ENCODE measurements around the gene TMEM30B. TPM values are rescaled to one million over a fixed set of nuclear protein-coding genes. Genes with fewer than 3 reads are reported as not detected.

The TMEM30B gene
- total and polyA plus RNA-seq, 4 donors: 3.0 to 7.4 (median 5.6) TPM

DNA sequence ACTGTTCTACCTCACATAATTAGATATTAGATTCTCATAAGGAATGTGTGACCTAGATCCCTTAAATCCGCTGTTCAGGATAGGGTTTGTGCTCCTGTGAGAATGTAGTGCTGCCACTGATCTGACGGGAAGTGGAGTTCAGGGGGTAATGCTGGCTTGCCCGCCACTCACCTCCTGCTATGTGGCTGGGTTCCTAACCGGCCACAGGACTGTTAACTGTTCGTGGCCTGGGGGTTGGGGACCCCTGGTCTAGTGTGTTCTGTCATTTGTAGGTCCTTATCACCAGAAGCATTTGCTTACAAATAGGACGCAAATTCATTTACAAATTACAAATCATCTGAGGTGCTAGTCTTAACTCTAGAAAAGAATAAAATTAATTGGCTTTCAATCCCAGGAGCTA, 16.4 kb upstream of the TMEM30B start (continued):
- TF ChIP-seq, protein P1, sequence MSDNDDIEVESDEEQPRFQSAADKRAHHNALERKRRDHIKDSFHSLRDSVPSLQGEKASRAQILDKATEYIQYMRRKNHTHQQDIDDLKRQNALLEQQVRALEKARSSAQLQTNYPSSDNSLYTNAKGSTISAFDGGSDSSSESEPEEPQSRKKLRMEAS (IDR thresholded peaks at IDR 0.05): no peak
- TF ChIP-seq TAF1 (conservative IDR thresholded peaks at IDR 0.05): no peak

DNA sequence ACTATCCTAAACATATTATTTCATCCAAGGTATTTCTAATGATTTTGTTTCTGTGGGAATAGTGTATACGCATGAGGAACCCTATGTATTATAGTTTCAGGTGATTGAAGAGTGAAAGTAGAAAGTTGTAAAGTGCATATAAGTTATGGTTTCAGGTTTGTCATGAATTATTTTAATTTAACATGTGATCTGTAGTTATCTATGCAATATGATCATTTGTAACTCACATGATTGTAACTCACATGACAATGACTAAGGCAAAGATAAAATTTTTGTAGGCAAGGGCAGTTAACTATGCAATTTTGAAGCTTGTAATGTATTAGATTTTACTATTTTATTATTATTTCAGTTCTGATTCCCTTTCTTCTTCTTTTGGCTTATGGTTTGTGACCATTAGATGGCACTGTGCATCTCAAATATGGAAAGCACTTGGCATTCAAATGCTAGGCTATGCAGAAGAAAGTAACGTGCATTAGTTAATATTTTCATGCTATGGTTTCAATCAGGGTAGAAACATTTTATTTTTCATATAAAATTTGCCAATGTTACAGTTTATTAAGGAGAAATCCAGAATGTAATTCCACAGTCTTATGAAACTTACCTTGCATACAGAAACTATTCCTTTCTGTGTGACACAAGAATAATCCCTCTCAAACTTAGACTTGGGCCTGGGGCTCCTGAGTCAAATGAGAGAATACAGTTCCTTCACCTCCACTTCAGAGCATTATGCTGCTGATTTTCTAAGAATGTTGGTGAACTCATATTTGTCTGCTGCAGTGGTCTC, 15.8 kb upstream of the TMEM30B start:
- no peak for DNase-seq (ENCODE audit: low spot score)
- H3K4me3 ChIP-seq (ENCODE audit: low read depth in 1 of 3, low read length in 3 of 3): no peak overlapping the region
- no peak overlapping the region for H3K9ac ChIP-seq (ENCODE audit: low read depth in 1 of 2, low read length in 2 of 2)
- H3K4me1 ChIP-seq (ENCODE audit: control insufficient read depth in 4 of 4, insufficient read depth in 4 of 4, low read length in 3 of 4): peaks cover 0 to 4% (median 0%) of the 10 kb centered on the region in 4 donors
- no peak for TF ChIP-seq NR2F2 (IDR thresholded peaks at IDR 0.05)
- TF ChIP-seq, protein P2, sequence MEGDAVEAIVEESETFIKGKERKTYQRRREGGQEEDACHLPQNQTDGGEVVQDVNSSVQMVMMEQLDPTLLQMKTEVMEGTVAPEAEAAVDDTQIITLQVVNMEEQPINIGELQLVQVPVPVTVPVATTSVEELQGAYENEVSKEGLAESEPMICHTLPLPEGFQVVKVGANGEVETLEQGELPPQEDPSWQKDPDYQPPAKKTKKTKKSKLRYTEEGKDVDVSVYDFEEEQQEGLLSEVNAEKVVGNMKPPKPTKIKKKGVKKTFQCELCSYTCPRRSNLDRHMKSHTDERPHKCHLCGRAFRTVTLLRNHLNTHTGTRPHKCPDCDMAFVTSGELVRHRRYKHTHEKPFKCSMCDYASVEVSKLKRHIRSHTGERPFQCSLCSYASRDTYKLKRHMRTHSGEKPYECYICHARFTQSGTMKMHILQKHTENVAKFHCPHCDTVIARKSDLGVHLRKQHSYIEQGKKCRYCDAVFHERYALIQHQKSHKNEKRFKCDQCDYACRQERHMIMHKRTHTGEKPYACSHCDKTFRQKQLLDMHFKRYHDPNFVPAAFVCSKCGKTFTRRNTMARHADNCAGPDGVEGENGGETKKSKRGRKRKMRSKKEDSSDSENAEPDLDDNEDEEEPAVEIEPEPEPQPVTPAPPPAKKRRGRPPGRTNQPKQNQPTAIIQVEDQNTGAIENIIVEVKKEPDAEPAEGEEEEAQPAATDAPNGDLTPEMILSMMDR (IDR thresholded peaks at IDR 0.05; ENCODE audit: low read depth, low read length, missing input control): peak; percentile 53
- TF ChIP-seq RAD21 (IDR thresholded peaks at IDR 0.05): peak; percentile 80
- no peaks in the 10 kb centered on the region for H3K27me3 ChIP-seq (ENCODE audit: control insufficient read depth in 4 of 4, insufficient read depth in 4 of 4, low read length in 3 of 4)
- H3K27ac ChIP-seq (ENCODE audit: low read depth in 1 of 2, low read length in 2 of 2): no peak overlapping the region
- H3K9me3 ChIP-seq (ENCODE audit: control insufficient read depth in 4 of 4, low read length in 3 of 4): no peaks in the 10 kb centered on the region
- H3K36me3 ChIP-seq (ENCODE audit: control insufficient read depth in 4 of 4, insufficient read depth in 3 of 4, low read depth in 1 of 4, low read length in 3 of 4): no peaks in the 10 kb centered on the region
- 38% methylated on average over 2 of the region's 2 CpGs for WGBS

DNA sequence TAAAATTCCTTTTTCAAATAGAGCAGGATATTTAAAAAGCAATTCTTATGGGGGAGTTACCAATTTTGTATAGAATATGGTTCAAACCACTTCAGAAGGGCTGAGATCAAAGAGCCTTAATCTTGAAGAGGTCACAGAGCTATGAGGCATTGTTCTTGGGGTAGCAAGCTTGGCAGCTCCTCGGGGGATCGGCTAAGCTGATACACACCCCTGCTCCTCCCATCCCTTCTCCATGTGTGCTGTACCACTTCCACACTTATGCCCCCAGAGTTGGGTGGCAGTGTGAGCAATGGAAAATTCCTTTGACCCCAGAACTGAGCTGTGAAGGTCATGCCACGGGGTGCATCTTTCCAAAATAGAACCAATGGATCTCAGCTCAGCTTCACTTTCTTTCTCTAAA, 15.0 kb upstream of the TMEM30B start:
- H3K4me1 ChIP-seq (ENCODE audit: control insufficient read depth in 4 of 4, insufficient read depth in 4 of 4, low read length in 3 of 4): peaks cover 0 to 4% (median 0%) of the 10 kb centered on the region in 4 donors
- H3K27ac ChIP-seq (ENCODE audit: low read depth in 1 of 2, low read length in 2 of 2): no peak overlapping the region
- no peak overlapping the region for H3K4me3 ChIP-seq (ENCODE audit: low read depth in 1 of 3, low read length in 3 of 3)
- DNase-seq (ENCODE audit: low spot score): no peak
- no peaks in the 10 kb centered on the region for H3K27me3 ChIP-seq (ENCODE audit: control insufficient read depth in 4 of 4, insufficient read depth in 4 of 4, low read length in 3 of 4)
- H3K9ac ChIP-seq (ENCODE audit: low read depth in 1 of 2, low read length in 2 of 2): no peak overlapping the region
- TF ChIP-seq EGR1 (IDR thresholded peaks at IDR 0.05; ENCODE audit: low read depth in 2 of 2) (no peak), TAF1 (conservative IDR thresholded peaks at IDR 0.05) (no peak), RAD21 (IDR thresholded peaks at IDR 0.05) (no peak), HNF4G (IDR thresholded peaks at IDR 0.05) (no peak), HNF4A (conservative IDR thresholded peaks at IDR 0.05) (no peak), JUND (IDR thresholded peaks at IDR 0.05) (no peak), FOXA1 (IDR thresholded peaks at IDR 0.05) (no peak), FOXA2 (IDR thresholded peaks at IDR 0.05) (no peak), NR2F2 (IDR thresholded peaks at IDR 0.05) (no peak), RXRA (IDR thresholded peaks at IDR 0.05) (no peak), SP1 (IDR thresholded peaks at IDR 0.05) (no peak), GABPA (IDR thresholded peaks at IDR 0.05 in 1 of 2, conservative IDR thresholded peaks at IDR 0.05 in 1 of 2) (no peak), YY1 (IDR thresholded peaks at IDR 0.05) (no peak)
- TF ChIP-seq, protein P1 (IDR thresholded peaks at IDR 0.05): no peak
- TF ChIP-seq, protein P3, sequence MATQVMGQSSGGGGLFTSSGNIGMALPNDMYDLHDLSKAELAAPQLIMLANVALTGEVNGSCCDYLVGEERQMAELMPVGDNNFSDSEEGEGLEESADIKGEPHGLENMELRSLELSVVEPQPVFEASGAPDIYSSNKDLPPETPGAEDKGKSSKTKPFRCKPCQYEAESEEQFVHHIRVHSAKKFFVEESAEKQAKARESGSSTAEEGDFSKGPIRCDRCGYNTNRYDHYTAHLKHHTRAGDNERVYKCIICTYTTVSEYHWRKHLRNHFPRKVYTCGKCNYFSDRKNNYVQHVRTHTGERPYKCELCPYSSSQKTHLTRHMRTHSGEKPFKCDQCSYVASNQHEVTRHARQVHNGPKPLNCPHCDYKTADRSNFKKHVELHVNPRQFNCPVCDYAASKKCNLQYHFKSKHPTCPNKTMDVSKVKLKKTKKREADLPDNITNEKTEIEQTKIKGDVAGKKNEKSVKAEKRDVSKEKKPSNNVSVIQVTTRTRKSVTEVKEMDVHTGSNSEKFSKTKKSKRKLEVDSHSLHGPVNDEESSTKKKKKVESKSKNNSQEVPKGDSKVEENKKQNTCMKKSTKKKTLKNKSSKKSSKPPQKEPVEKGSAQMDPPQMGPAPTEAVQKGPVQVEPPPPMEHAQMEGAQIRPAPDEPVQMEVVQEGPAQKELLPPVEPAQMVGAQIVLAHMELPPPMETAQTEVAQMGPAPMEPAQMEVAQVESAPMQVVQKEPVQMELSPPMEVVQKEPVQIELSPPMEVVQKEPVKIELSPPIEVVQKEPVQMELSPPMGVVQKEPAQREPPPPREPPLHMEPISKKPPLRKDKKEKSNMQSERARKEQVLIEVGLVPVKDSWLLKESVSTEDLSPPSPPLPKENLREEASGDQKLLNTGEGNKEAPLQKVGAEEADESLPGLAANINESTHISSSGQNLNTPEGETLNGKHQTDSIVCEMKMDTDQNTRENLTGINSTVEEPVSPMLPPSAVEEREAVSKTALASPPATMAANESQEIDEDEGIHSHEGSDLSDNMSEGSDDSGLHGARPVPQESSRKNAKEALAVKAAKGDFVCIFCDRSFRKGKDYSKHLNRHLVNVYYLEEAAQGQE (IDR thresholded peaks at IDR 0.05): no peak
- TF ChIP-seq, protein P4, sequence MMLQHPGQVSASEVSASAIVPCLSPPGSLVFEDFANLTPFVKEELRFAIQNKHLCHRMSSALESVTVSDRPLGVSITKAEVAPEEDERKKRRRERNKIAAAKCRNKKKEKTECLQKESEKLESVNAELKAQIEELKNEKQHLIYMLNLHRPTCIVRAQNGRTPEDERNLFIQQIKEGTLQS (IDR thresholded peaks at IDR 0.05): no peak
- H3K9me3 ChIP-seq (ENCODE audit: control insufficient read depth in 4 of 4, low read length in 3 of 4): no peaks in the 10 kb centered on the region
- no peaks in the 10 kb centered on the region for H3K36me3 ChIP-seq (ENCODE audit: control insufficient read depth in 4 of 4, insufficient read depth in 3 of 4, low read depth in 1 of 4, low read length in 3 of 4)
- 47% methylated on average over 3 of the region's 3 CpGs for WGBS
